HEK293T (cell line): ENCODE measurements around the gene IFNA21.

Source experiments
- ARNT ChIP-seq: fragments of 450-650 bp; IDR thresholded peaks from 2 replicates; pipeline ENCODE4 v1.6.1; 2017; ENCODE audit warnings: mild to moderate bottlenecking
- SP1 ChIP-seq: fragments of 450-650 bp; IDR thresholded peaks from 2 replicates; pipeline ENCODE4 v1.6.1; 2017

DNA sequence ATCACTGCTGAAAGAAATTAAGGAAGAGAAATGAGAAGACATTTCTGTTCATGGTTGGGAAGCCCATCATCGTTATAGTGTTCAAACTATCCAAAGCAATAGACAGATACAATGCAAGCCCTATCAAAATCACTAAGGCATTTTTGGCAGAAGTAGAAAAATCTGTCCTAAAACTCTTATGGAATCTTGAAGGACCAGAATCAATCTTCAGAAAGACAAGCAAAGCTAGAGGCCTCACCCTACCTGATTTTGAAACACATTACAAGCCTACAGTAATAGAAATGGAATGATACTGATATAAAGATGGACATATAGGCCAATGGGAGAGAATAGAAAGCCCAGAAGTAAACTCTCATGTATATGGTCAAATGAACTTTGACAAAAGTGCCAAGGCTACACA, 4.9 kb upstream of the IFNA21 start:
- TF ChIP-seq SP1 (no peak), ARNT (no peak)
